OCI-LY7 (cell line): ENCODE data around the gene INTS7. TPM values are rescaled to one million over a fixed set of nuclear protein-coding genes. Genes with fewer than 3 reads are reported as not detected.

Source experiments
- BruUV-seq: library from RNA; stranded (reverse); fragments of 400-500 nt; replicated peaks from 2 replicates; lab custom pipeline; 2021; lab: Mats Ljungman, UMichigan
- CTCF ChIA-PET: fragments of 300-600 bp; sonication (Branson Sonifier 250); formaldehyde crosslinking; loops from one replicate; lab custom pipeline; 2022; ENCODE audit warnings: antibody characterized with exemption; ENCODE audit not compliant: unreplicated experiment; lab: Charles Lee
- POLR2A ChIA-PET: fragments of 300-600 bp; sonication (Branson Sonifier 250); formaldehyde crosslinking; loops from one replicate; lab custom pipeline; 2022; ENCODE audit warnings: antibody characterized with exemption; lab: Charles Lee
- DNase-seq: peaks from one replicate; pipeline ENCODE4 v3.0.0-alpha.2; 2015; ENCODE audit warnings: low spot score
- H2AFZ ChIP-seq: fragments of 200-600 bp; sonication (generic), shearing (Covaris generic); 2 replicates; pipeline ENCODE4 v1.6.1; 2014; ENCODE audit warnings: mild to moderate bottlenecking, antibody characterized with exemption, low read length, moderate library complexity
- H3K27ac ChIP-seq: fragments of 200-600 bp; sonication (generic); 2 replicates; pipeline ENCODE4 v1.5.1; 2014; ENCODE audit warnings: mixed run types, low read depth, mild to moderate bottlenecking, moderate library complexity, low read length, inconsistent platforms; ENCODE audit not compliant: poor library complexity, severe bottlenecking
- H3K36me3 ChIP-seq: fragments of 200-600 bp; sonication (generic); 2 replicates; pipeline ENCODE4 v1.6.1; 2014; ENCODE audit warnings: mild to moderate bottlenecking, antibody characterized with exemption, low read length, moderate library complexity, mixed read lengths; ENCODE audit not compliant: insufficient read depth
- H3K4me1 ChIP-seq: fragments of 200-600 bp; sonication (generic); 2 replicates; pipeline ENCODE4 v1.5.1; 2014; ENCODE audit warnings: mild to moderate bottlenecking, low read length; ENCODE audit not compliant: insufficient read depth, poor library complexity, severe bottlenecking
- H3K4me2 ChIP-seq: fragments of 200-600 bp; sonication (generic); 2 replicates; pipeline ENCODE4 v1.6.1; 2014; ENCODE audit warnings: mild to moderate bottlenecking, low read length
- H3K4me3 ChIP-seq: fragments of 200-600 bp; sonication (generic); 2 replicates; pipeline ENCODE4 v1.5.1; 2014; ENCODE audit warnings: mild to moderate bottlenecking, low read depth, low read length; ENCODE audit not compliant: poor library complexity, severe bottlenecking
- H3K79me2 ChIP-seq: fragments of 200-600 bp; sonication (generic); 2 replicates; pipeline ENCODE4 v1.6.1; 2016; ENCODE audit warnings: low read depth, mild to moderate bottlenecking, low read length, moderate library complexity, mixed read lengths; ENCODE audit not compliant: insufficient read depth
- H3K9me2 ChIP-seq: fragments of 200-600 bp; sonication (generic); 2 replicates; pipeline ENCODE4 v1.6.1; 2016; ENCODE audit warnings: mild to moderate bottlenecking, low read length, mixed read lengths; ENCODE audit not compliant: insufficient read depth
- H3K9me3 ChIP-seq: fragments of 200-600 bp; sonication (generic); 2 replicates; pipeline ENCODE4 v1.6.1; 2014; ENCODE audit warnings: mild to moderate bottlenecking, mixed run types, low read length, mixed read lengths
- H4K20me1 ChIP-seq: fragments of 200-600 bp; sonication (generic); 2 replicates; pipeline ENCODE4 v1.6.1; 2014; ENCODE audit warnings: mild to moderate bottlenecking, antibody characterized with exemption, low read length, moderate library complexity, mixed read lengths; ENCODE audit not compliant: insufficient read depth
- EZH2phosphoT487 ChIP-seq: fragments of 200-600 bp; sonication (generic); IDR thresholded peaks from 2 replicates; pipeline ENCODE4 v1.6.1; 2018; ENCODE audit warnings: low read depth, borderline replicate concordance, mild to moderate bottlenecking, mixed run types, antibody characterized with exemption, low read length, moderate library complexity, mixed read lengths
- intact Hi-C: fragments of 100-400 bp; cut with micrococcal nuclease; formaldehyde crosslinking; loops from one replicate; pipeline ENCODE4 v1.10.0; 2022; ENCODE audit not compliant: unreplicated experiment
- total RNA-seq, 2 experiments: library from RNA; depleted of rRNA in 1 of 2; stranded (reverse); fragments of >200 nt in 1 of 2; shearing (Covaris generic) in 1 of 2; gene quantifications; 2 replicates each; pipeline ENCODE4 v1.2.3, GENCODE V29; 2014 to 2022
- TF ChIP-seq, protein P1 (sequence below): fragments of 200-600 bp; sonication (generic); conservative IDR thresholded peaks from 2 replicates; pipeline ENCODE4 v1.5.1; 2014; ENCODE audit warnings: mild to moderate bottlenecking, antibody characterized with exemption, low read length, moderate library complexity, mixed read lengths

The INTS7 gene
- total RNA-seq, 2 experiments from 2014 or later, result 17.8 to 25.8 TPM

DNA sequence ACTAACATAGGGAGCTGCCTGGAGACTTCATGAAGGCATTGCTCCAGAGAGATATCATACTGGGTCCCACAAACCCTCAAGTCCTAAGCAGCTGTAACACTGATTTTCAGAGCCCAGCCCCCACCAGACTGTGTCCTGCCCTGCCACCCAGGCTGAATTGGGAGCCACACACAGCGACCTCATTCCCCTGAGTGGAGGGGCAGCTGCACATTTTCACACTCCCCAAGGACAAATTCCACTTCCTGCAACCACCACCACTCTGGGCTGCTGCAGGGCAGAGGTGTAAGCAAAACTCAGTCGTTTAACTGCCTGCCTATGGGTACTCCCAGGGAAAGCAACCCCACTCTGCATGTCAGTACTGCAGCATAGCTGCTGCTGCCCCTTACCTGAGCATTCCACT, 20.0 kb upstream of the INTS7 start:
- BruUV-seq, result no TSS peak
- POLR2A ChIA-PET, result interaction anchor here (0.7 to 1.2 kb wide), 3 partner anchors 20 to 374 kb away, joined by 3 to 4 read pairs (median 3); partner anchors contain the start of genes DTL and INTS7

DNA sequence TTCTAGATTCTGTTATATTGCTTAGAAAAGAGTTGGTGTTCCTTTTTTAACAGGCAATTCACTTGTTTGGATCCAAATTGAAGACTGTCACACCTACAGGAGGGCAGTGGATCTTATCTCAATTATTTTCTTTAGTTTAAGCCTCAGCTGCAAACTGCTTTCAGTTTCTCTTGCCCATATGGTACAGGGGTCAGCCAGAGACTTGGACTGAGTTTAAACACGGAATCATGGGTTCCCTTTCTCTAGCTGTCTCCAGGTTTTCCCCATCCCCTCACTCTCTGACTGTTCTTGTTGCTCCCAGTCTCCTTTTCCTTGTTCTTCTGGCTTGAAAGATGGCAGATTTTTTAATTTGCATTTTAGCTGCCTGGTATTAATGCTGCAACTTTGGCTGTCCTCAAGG, 18.6 kb upstream of the INTS7 start:
- Histone ChIP-seq H3K36me3 (peaks cover 95% of the 10 kb centered on the region), H4K20me1 (no peaks in the 10 kb centered on the region), H2AFZ (no peak overlapping the region), H3K27ac (no peak overlapping the region), H3K4me3 (no peak overlapping the region), H3K9me3 (peaks cover 12% of the 10 kb centered on the region), H3K9me2 (no peaks in the 10 kb centered on the region), H3K4me2 (no peak overlapping the region), H3K4me1 (no peaks in the 10 kb centered on the region), H3K79me2 (peaks cover 23% of the 10 kb centered on the region; the same call in 1 of the 2 replicates)
- intact Hi-C loops, result no loop called here
- CTCF ChIA-PET, result no interaction called here
- BruUV-seq, result no TSS peak
- POLR2A ChIA-PET, result interaction anchor here (0.7 kb wide), 2 partner anchors 11 to 17 kb away, joined by 3 to 5 read pairs; no protein-coding TSS in a partner anchor
- no peak for TF ChIP-seq EZH2phosphoT487
- TF ChIP-seq, protein P1, sequence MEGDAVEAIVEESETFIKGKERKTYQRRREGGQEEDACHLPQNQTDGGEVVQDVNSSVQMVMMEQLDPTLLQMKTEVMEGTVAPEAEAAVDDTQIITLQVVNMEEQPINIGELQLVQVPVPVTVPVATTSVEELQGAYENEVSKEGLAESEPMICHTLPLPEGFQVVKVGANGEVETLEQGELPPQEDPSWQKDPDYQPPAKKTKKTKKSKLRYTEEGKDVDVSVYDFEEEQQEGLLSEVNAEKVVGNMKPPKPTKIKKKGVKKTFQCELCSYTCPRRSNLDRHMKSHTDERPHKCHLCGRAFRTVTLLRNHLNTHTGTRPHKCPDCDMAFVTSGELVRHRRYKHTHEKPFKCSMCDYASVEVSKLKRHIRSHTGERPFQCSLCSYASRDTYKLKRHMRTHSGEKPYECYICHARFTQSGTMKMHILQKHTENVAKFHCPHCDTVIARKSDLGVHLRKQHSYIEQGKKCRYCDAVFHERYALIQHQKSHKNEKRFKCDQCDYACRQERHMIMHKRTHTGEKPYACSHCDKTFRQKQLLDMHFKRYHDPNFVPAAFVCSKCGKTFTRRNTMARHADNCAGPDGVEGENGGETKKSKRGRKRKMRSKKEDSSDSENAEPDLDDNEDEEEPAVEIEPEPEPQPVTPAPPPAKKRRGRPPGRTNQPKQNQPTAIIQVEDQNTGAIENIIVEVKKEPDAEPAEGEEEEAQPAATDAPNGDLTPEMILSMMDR, result no peak
- DNase-seq, result no peak

More for the DNA sequence above, 20.0 kb upstream of the INTS7 start:
- Histone ChIP-seq H3K36me3 (peaks cover 95% of the 10 kb centered on the region), H3K79me2 (peaks cover 14% of the 10 kb centered on the region; the same call in 1 of the 2 replicates), H3K9me2 (no peaks in the 10 kb centered on the region), H3K4me3 (no peak overlapping the region), H2AFZ (no peak overlapping the region), H3K4me1 (no peaks in the 10 kb centered on the region), H4K20me1 (no peaks in the 10 kb centered on the region), H3K9me3 (peaks cover 12% of the 10 kb centered on the region), H3K27ac (no peak overlapping the region), H3K4me2 (no peak overlapping the region)
- CTCF ChIA-PET, result no interaction called here
- no peak for DNase-seq
- intact Hi-C loops, result no loop called here
- TF ChIP-seq, protein P1, result no peak

DNA sequence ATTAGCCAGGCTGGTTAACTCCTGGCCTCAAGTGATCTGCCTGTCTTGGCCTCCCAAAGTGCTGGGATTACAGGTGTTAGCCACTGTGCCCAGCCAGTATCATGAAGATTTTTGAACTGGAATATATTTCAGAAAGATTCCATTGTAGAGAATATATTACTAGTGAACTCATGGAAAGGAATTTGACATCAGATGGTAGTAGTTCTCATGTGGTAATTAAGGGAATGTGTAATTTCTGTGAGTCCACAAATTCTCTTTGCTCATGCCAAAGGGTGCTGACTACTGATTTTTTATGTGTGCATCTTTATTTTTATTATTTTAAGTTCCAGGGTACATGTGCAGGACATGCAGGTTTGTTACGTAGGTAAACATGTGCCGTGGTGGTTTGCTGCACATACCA, 10.6 kb upstream of the INTS7 start:
- ChIA-PET POLR2A (no interaction called here), CTCF (no interaction called here)
- Histone ChIP-seq H3K36me3 (peaks cover 100% of the 10 kb centered on the region), H3K27ac (no peak overlapping the region), H3K4me3 (no peak overlapping the region), H3K9me3 (no peaks in the 10 kb centered on the region), H3K79me2 (peaks cover 71% of the 10 kb centered on the region), H2AFZ (no peak overlapping the region), H3K4me2 (no peak overlapping the region), H4K20me1 (peaks cover 36% of the 10 kb centered on the region; the same call in 1 of the 2 replicates), H3K9me2 (no peaks in the 10 kb centered on the region), H3K4me1 (peaks cover under 1% of the 10 kb centered on the region)
- intact Hi-C loops, result no loop called here
- TF ChIP-seq, protein P1, result no peak
- TF ChIP-seq EZH2phosphoT487, result no peak
- no peak for DNase-seq
- no TSS peak for BruUV-seq
